SU-DHL-6 (cell line): ENCODE measurements around the gene CCR7.

Experiments
- H2AFZ ChIP-seq: fragments of 200-600 bp; sonication (generic); 2 replicates; pipeline ENCODE4 v1.6.1; 2014; ENCODE audit warnings: low read depth, mild to moderate bottlenecking, moderate library complexity, mixed read lengths, antibody characterized with exemption, low read length; ENCODE audit not compliant: severe bottlenecking
- H3F3A ChIP-seq: fragments of 200-600 bp; shearing (Covaris generic); 2 replicates; pipeline ENCODE4 v1.6.0; 2016; ENCODE audit warnings: antibody characterized with exemption, mild to moderate bottlenecking; ENCODE audit not compliant: insufficient read depth
- H3K27ac ChIP-seq: fragments of 200-600 bp; sonication (generic); 2 replicates; pipeline ENCODE4 v1.5.1; 2016; ENCODE audit warnings: low read depth, mild to moderate bottlenecking, low read length, moderate library complexity, mixed read lengths
- H3K27me3 ChIP-seq: fragments of 200-600 bp; sonication (generic), shearing (Covaris generic); 2 replicates; pipeline ENCODE4 v1.6.0; 2014; ENCODE audit warnings: mild to moderate bottlenecking, low read length
- H3K36me3 ChIP-seq: fragments of 200-600 bp; sonication (generic); 2 replicates; pipeline ENCODE4 v1.6.1; 2014; ENCODE audit warnings: mild to moderate bottlenecking, low read length, mixed read lengths
- H3K4me2 ChIP-seq: fragments of 300-600, 200-600 bp; shearing (Covaris generic), sonication (generic); 2 replicates; pipeline ENCODE4 v1.6.0; 2014; ENCODE audit warnings: low read length, low read depth, mild to moderate bottlenecking; ENCODE audit not compliant: poor library complexity, severe bottlenecking
- H3K4me3 ChIP-seq: fragments of 200-600 bp; sonication (generic); 2 replicates; pipeline ENCODE4 v1.5.1; 2014; ENCODE audit warnings: antibody characterized with exemption, low read length, mild to moderate bottlenecking, mixed read lengths; ENCODE audit not compliant: insufficient read depth, poor library complexity, severe bottlenecking
- H3K79me2 ChIP-seq: fragments of 200-600 bp; sonication (generic); 2 replicates; pipeline ENCODE4 v1.6.1; 2014; ENCODE audit warnings: mild to moderate bottlenecking, low read length, moderate library complexity; ENCODE audit not compliant: insufficient read depth
- H3K9ac ChIP-seq: fragments of 200-600 bp; sonication (generic); 2 replicates; pipeline ENCODE4 v1.7.0; 2014; ENCODE audit warnings: mild to moderate bottlenecking, low read length
- H3K9me2 ChIP-seq: fragments of 200-600 bp; sonication (generic); replicated peaks from 2 replicates; pipeline ENCODE4 v1.6.1; 2014; ENCODE audit warnings: low read length; ENCODE audit not compliant: insufficient read depth
- H3K9me3 ChIP-seq: fragments of 200-600 bp; sonication (generic); 2 replicates; pipeline ENCODE4 v1.6.1; 2014; ENCODE audit warnings: low read length, mixed read lengths; ENCODE audit not compliant: insufficient read depth
- H4K20me1 ChIP-seq: fragments of 200-600 bp; sonication (generic); 2 replicates; pipeline ENCODE4 v1.6.1; 2014; ENCODE audit warnings: low read depth, mild to moderate bottlenecking, antibody characterized with exemption, low read length, moderate library complexity, mixed read lengths
- CTCF ChIP-seq: fragments of 200-600 bp; sonication (generic); IDR thresholded peaks from one replicate; pipeline ENCODE4 v1.5.1; 2017; ENCODE audit warnings: antibody characterized with exemption, mild to moderate bottlenecking, low read length, moderate library complexity; ENCODE audit not compliant: insufficient read depth, poor library complexity, severe bottlenecking
- EZH2phosphoT487 ChIP-seq: fragments of 200-600 bp; sonication (generic), shearing (Covaris generic); conservative IDR thresholded peaks from 2 replicates; pipeline ENCODE4 v1.6.1; 2018; ENCODE audit warnings: mild to moderate bottlenecking, antibody characterized with exemption, low read length, moderate library complexity, mixed read lengths

CCR7 gene

GRCh38 chr17:40519089-40519775 lies 46.0 kb downstream of the CCR7 start:
- H3F3A ChIP-seq = no peaks in the 10 kb centered on the region

GRCh38 chr17:40518401-40519088 lies 46.7 kb downstream of the CCR7 start:
- Histone ChIP-seq H3K79me2 (no peaks in the 10 kb centered on the region), H3K4me2 (no peak overlapping the region), H4K20me1 (no peaks in the 10 kb centered on the region), H3K4me3 (no peak overlapping the region), H3K9ac (no peak overlapping the region), H3K9me2 (no peaks in the 10 kb centered on the region), H3K27me3 (no peaks in the 10 kb centered on the region), H3K36me3 (no peaks in the 10 kb centered on the region), H3K9me3 (no peaks in the 10 kb centered on the region), H3F3A (no peaks in the 10 kb centered on the region), H2AFZ (no peak overlapping the region), H3K27ac (no peak overlapping the region)
- TF ChIP-seq EZH2phosphoT487 (no peak), CTCF (no peak)

More at GRCh38 chr17:40519089-40519775, 46.0 kb downstream of the CCR7 start:
- H3K27me3 ChIP-seq = no peaks in the 10 kb centered on the region
- H3K4me3 ChIP-seq = no peak overlapping the region
- H4K20me1 ChIP-seq = no peaks in the 10 kb centered on the region
- H3K36me3 ChIP-seq = no peaks in the 10 kb centered on the region
- H3K9me2 ChIP-seq = no peaks in the 10 kb centered on the region
- H3K79me2 ChIP-seq = no peaks in the 10 kb centered on the region
- no peak overlapping the region for H3K27ac ChIP-seq
- TF ChIP-seq EZH2phosphoT487 (no peak), CTCF (no peak)
- no peak overlapping the region for H3K9ac ChIP-seq
- H3K9me3 ChIP-seq = peaks cover under 1% of the 10 kb centered on the region; the same call in 1 of the 2 replicates
- no peak overlapping the region for H3K4me2 ChIP-seq
- H2AFZ ChIP-seq = no peak overlapping the region

GRCh38 chr17:40517981-40518380 lies 47.3 kb downstream of the CCR7 start:
- no peak overlapping the region for H3K27ac ChIP-seq
- H4K20me1 ChIP-seq = no peaks in the 10 kb centered on the region

More at GRCh38 chr17:40517981-40518380, 47.3 kb downstream of the CCR7 start:
- H3F3A ChIP-seq = no peaks in the 10 kb centered on the region
- no peak overlapping the region for H3K9ac ChIP-seq
- no peaks in the 10 kb centered on the region for H3K9me3 ChIP-seq
- no peaks in the 10 kb centered on the region for H3K36me3 ChIP-seq
- H3K79me2 ChIP-seq = no peaks in the 10 kb centered on the region
- H3K9me2 ChIP-seq = no peaks in the 10 kb centered on the region
- H3K4me2 ChIP-seq = no peak overlapping the region
- H2AFZ ChIP-seq = no peak overlapping the region
- no peak overlapping the region for H3K4me3 ChIP-seq
- H3K27me3 ChIP-seq = no peaks in the 10 kb centered on the region
- TF ChIP-seq CTCF (no peak), EZH2phosphoT487 (no peak)
